NCI-H446 treated with DMSO at 0.1 percent for 48 hours (cell line): ENCODE results near the gene SLC17A4.

Experiments
- DNase-seq: peaks from one replicate; lab custom pipeline; 2025; lab: John Stamatoyannopoulos, UW

Gene SLC17A4

GRCh38 chr6:25749837-25750236 is 4.7 kb upstream of the SLC17A4 start:
- no peak for DNase-seq

- no peak for DNase-seq
These were observed 3.6 kb upstream of the SLC17A4 start for GRCh38 chr6:25750906-25751305.

- DNase-seq = no peak
These were observed 1.5 kb upstream of the SLC17A4 start for GRCh38 chr6:25753079-25753478.

GRCh38 chr6:25755483-25755882 is 941 bp downstream of the SLC17A4 start:
- no peak for DNase-seq

- no peak for DNase-seq
These were observed 2.1 kb downstream of the SLC17A4 start for GRCh38 chr6:25756382-25757363.

GRCh38 chr6:25757936-25758642 is 3.5 kb downstream of the SLC17A4 start:
- no peak for DNase-seq

GRCh38 chr6:25764611-25765010 is 10.1 kb downstream of the SLC17A4 start:
- DNase-seq = no peak

GRCh38 chr6:25768566-25768965 is 14.0 kb downstream of the SLC17A4 start:
- no peak for DNase-seq

GRCh38 chr6:25769983-25770382 is 15.4 kb downstream of the SLC17A4 start:
- DNase-seq = no peak

- no peak for DNase-seq
These were observed 19.7 kb downstream of the SLC17A4 start for GRCh38 chr6:25774120-25774715.

- no peak for DNase-seq
These were observed 22.5 kb downstream of the SLC17A4 start for GRCh38 chr6:25777031-25777430.

GRCh38 chr6:25777856-25778649 is 23.5 kb downstream of the SLC17A4 start:
- no peak for DNase-seq

- DNase-seq = no peak
These were observed 26.6 kb downstream of the SLC17A4 start for GRCh38 chr6:25781134-25781533.

GRCh38 chr6:25787428-25787827 is 32.9 kb downstream of the SLC17A4 start:
- DNase-seq = no peak

GRCh38 chr6:25788305-25788922 is 33.9 kb downstream of the SLC17A4 start:
- DNase-seq = no peak

GRCh38 chr6:25789475-25789874 is 34.9 kb downstream of the SLC17A4 start:
- DNase-seq = no peak

- DNase-seq = no peak
These were observed 37.5 kb downstream of the SLC17A4 start for GRCh38 chr6:25792016-25792415.

- DNase-seq = no peak
These were observed 39.4 kb downstream of the SLC17A4 start for GRCh38 chr6:25793970-25794369.

GRCh38 chr6:25794784-25795183 is 40.2 kb downstream of the SLC17A4 start:
- no peak for DNase-seq

GRCh38 chr6:25801436-25801835 is 46.9 kb downstream of the SLC17A4 start:
- no peak for DNase-seq

GRCh38 chr6:25804804-25805203 is 50.3 kb downstream of the SLC17A4 start:
- DNase-seq = no peak
